GM12892 (cell line): ENCODE results near the gene FAM9C.
"Not testable (repeated sequence)": the region's sequence is repeated elsewhere in the genome, so short reads cannot be mapped to it uniquely, and the experiment has no call there.

Experiments used
- POLR2A ChIP-seq: IDR thresholded peaks from 2 replicates; pipeline ENCODE4 v1.6.1; 2011; ENCODE audit warnings: low read depth, low read length, control low read depth
- POLR2AphosphoS5 ChIP-seq: IDR thresholded peaks from 2 replicates; pipeline ENCODE4 v1.6.1; 2011; ENCODE audit warnings: low read depth, low read length, control low read depth
- TAF1 ChIP-seq: IDR thresholded peaks from 2 replicates; pipeline ENCODE4 v1.6.1; 2011; ENCODE audit warnings: low read depth, mild to moderate bottlenecking, control low read depth, low read length, borderline replicate concordance

DNA sequence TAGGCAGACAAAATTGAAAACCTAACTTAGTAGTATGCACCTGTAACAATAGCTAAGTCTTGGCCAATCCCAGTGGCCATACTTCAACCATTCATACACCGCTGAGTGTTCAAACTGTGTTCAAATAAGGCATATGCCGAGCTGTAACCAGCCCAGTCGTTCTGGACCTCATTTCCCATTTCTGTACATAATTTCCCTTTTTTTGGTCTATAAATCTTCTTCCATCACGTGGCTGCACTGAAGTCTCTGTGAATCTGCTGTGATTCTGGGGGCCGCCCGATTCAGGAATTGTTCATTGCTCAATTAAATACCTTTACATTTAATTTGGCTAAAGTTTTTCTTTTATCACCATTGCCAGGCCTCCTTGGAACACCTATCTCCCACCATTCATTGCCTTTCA lies 27.7 kb downstream of the FAM9C start:
- not testable (repeated sequence) for TF ChIP-seq POLR2A, TAF1, POLR2AphosphoS5
